Activated CD4-positive, alpha-beta T cell treated with anti-CD3 and anti-CD28 coated beads, Interleukin-10, Interleukin-2, amounts not matched to agents 100 ng/mL and 50 ng/mL, durations not matched to agents 16 hours and 8 hours (primary cell): ENCODE measurements around the gene MESD.
"Not testable (repeated sequence)": the region's sequence is repeated elsewhere in the genome, so short reads cannot be mapped to it uniquely, and the experiment has no call there.

Experiments
- DNase-seq: peaks from one replicate; pipeline ENCODE4 v3.0.0-alpha.2; 2020

The MESD gene

DNA sequence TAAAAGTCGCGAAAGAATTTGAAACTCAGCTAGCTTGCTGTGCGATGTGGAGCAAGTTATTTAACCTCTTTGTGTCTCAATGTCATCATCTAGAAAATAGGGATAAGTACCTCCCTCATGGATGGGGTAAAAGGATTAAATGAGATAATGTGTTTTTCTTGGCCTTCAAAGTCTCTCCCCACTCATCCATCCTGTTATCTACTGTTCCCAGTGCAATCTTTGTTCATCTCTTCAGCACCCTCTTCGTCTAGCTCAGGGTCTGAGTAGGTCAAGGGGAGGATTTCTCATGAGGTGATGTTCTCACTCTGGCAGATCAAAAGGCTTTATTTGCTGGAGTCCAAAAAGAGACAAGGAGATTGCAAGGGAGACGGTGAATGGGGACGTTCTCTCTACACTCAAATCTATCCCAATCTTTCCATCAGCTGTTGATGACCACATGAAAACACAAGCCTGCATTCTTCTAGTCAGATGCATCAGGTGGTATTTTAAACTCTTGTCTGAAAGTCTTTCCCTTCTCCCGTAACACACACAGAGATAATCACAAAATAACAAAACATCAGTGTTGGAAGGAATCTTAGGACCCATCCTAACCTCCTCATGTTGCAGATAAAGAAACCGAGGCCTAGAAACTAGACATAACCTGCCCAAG, 1.3 kb downstream of the MESD start:
- peak; percentile 18 for DNase-seq

DNA sequence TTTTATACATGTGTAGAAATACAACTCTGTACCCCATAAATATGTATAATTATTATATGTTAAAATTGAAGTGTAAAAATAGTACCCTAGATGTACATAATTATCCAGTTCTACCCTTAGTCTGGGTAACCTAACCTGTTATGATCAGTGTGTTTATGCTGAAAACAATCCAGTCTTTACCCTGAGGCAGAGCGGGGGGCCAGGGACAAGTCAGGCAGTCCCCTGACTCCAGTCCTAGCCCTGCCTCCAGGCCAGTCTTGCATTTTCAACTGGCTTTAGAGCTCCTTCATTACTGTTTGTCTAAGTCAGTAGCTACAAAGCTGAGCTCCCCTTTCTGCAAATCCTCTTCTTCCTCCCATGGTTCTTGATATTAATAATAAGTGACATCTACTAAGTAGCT, 3.1 kb downstream of the MESD start:
- DNase-seq: no peak

DNA sequence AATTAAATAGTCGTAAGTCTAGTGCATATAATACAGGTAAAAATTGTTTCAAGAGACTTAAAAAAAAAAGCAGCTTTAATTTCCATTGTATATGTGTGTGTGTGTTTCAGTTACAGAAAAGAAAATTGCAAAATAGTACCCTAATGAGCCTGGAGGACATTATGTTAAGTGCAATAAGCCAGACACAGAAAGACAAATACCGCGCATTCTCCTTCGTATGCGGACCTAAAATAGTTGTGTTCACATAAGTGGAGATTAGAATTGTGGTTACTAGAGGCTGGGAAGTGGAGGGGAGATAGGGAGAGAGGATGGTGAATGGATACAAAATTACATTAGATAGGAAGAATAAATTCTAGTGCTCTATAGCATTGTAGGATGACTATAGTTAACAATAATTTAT, 3.6 kb downstream of the MESD start:
- no peak for DNase-seq

DNA sequence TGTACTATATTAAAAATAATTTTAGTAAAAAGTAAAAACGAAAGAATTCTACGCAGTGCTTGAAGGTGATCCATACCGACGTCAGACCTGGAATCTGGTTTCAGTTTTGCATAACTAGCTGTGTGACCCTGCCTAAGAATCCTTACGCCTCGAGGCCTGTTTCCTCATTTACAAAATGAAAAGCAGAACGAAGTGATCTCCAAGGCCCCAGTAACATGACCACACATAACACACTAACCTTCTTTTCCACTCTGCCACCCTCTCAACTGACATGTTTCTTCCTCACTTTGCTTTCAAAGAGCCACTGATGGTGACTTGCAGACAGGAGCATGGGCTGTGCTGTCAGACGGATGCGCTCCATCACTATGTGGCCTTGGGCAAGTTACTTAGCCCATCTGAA, 4.8 kb downstream of the MESD start:
- DNase-seq: no peak

DNA sequence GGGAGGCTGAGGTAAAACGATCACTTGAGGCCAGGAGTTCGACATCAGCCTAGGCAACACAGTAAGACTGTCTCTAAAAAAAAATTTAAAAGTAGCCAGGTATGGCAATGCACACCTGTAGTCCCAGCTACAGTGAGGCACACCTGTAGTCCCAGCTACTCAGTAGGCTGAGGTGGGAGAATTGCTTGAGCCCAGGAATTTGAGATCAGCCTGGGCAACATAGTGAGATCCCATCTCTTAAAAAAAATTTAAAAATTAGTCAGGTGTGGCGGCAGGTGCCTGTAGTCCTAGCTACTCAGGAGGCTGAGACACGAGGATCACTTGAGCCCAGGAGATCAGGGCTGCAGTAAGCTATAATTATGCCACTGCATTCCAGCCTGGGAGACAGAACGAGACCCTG, 6.8 kb downstream of the MESD start:
- DNase-seq: no peak

DNA sequence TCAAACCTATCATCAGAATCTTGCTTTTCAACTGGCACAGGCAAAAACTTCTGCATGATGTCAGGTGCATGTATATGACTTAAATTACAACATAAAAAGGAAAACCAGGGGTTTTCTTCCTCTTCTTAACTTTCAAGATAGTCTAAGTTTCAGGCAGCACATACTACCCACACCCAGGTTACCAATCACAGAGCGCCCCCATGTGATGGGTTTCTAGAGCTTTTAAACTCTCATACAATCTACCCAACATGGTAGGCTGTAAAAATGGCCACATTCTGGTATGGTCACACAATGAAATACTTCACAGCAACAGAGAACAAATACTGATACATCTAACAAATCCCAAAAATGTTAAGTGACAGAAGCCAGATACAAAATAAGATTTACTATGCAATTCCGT, 7.4 kb downstream of the MESD start:
- peak; percentile 25 for DNase-seq

DNA sequence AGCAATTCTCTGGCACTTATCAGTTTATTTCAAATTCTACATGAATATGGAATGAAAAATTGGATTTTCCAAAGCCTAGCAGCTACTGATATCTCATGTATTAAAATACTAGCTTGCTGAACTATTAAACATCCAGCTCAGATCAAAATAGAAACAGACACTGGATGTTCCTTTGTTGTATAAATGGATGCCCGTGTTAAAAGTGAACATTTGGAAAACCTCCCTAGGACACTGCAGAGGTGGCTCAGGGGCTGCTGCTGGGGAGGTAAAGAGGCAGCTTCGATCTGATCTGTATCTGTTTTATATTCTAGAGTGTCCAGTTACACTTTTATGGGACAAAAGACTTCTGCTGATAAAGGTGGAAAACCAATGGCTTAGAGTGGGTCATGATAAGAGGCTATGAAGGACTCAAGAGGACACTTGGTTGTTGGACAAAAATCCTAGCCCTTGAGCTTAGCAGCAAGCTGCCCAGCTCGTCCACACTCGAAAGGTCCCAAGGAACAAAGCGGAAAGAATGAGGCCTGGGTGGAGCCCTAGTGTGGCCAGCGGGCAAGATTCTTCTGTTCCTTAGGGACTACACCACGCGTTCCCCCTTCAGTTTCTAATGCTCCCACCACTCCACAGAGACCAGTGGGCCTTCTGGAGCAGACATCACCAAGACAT, 9.9 kb downstream of the MESD start:
- DNase-seq: no peak

DNA sequence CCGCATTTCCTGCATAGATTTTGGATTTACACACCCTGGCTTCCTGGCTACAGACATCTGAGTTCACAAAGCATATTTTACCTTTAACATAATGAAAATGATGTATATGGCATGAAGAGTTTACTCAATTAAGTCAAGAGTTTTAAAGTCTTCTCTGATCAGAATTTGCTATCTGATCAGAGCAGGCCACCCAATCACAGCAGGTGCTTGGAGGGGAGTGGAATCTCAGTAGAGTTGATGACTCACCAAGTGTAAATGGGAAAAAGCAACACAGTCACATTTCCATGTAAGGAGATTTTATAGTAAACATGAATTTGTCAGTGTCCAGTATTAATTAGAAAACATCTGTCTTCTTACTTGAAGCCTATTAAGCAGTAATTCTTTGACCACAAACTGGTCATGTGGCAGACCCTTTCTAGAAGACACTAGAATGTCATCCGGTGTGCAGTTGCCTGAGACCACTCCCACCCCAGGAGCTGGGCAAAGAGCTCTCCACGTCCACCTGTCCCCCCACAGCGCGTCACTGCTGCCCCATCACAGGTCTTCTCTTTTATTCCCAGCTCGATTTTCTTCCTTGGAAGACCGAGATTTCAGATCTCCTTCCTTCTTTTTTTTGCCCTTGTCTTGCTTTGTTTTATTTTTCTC, 10.8 kb downstream of the MESD start:
- no peak for DNase-seq

DNA sequence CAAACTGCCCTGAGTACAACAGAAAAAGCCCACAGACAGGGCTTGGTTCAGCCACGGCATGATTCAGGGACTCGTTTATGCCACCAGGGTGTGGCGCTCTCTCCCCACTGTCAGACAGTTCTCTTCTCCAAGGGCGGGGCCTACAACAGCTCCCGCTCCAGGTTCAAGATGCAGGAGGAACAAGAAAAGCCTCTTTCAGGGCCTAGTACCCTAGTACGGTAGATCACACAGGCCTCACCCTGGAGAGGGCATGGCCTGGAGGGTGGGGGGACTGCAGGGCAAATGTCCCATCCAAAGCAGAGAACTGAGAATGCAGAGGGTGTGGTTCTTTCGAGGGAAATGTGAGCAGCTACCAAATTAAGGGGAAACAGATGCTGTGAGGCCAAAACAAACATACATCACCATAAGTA, 12.0 kb downstream of the MESD start:
- DNase-seq: peak; percentile 49

DNA sequence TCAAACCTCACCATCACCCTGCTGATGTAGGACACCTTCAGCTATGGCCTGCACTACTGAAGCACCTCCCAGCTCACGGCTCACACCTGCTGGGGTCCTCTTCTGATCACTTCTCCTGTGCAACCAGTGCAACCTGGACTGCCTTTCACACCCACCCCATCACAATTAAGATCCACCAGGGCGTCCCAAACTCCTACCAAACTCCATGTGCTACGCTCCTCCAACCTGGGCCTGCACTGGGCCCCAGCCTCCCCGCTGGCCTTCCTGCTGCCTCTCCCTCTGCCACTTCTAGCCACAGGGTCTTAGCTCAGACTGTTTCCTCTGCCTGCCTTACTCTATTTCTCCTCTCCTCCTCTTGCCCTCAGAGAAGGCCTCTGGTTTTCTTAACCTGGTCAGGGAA, 12.8 kb downstream of the MESD start:
- no peak for DNase-seq

DNA sequence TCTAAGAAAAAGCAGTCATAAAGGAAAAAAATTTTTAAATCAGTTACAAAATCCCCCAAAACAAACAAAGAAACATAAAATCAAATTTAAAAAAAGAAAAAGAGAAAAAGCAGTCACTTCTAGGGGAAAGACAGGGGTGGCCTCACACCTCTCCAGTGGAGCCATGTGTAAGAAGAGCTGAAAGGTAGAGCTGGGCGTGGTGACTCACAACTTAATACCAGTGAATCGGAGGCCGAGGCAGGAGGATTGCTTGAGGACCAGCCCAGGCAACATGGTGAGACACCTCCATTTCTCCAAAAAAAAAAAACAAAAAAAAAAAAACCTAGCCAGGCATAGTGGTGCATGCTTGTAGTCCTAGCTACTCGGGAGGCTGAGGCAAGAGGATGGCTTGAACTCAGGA, 14.7 kb downstream of the MESD start:
- no peak for DNase-seq

DNA sequence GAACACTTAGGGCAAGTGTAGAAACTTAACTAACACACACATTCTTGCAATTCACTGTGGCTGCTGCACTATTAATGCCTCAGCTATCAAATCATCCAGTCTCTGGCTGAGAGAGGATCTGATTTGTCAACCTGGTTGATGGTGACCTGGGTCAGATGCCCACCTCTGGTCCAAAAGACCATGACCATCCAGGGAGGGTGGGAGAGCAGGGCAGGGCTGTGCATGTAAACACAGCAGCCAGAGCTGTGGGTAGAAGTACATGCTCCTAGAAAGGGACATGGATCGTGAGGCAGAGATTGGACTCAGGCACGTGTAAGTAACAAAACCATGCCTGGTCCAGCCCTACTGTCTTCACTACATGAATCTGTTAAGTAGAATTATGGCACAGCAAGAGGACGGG, 17.3 kb downstream of the MESD start:
- no peak for DNase-seq

DNA sequence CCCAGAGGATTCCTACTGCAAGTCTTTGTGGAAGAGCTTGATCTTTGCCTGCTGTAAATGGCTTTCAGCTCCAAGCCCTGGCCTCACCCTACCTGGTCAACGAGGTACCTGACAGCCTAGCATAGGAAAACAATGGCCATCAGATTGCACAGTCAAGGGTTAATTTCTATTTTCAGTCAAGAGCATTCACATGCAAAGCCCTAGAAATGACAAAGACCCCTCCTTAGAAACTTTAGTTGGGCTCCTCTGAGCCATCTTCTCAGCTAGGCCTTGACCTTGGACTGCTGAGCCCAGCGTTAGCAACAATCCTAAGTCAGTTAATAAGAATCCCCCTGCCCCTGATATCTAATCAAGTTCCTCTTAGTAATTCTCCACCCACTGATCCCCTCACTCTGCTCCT, 18.5 kb downstream of the MESD start:
- no peak for DNase-seq

DNA sequence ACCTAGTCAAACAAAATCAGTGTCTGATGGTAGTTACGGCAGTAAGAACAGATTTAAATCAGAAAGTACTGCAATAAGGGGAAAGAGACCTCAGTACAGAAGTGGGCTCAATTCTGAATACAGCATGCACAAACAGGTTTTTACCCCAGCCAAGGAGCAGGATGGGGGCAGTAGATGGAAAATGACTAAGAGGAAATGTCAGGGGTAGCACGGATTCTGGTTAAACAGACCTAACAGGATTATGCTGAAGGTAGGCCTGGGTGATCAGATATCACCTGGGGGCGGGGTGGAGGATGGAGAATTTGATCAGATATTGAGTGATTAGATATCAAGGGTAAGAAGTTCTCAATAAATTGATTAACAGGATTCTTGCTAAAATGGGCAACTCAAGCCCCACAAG, 19.0 kb downstream of the MESD start:
- DNase-seq: no peak

DNA sequence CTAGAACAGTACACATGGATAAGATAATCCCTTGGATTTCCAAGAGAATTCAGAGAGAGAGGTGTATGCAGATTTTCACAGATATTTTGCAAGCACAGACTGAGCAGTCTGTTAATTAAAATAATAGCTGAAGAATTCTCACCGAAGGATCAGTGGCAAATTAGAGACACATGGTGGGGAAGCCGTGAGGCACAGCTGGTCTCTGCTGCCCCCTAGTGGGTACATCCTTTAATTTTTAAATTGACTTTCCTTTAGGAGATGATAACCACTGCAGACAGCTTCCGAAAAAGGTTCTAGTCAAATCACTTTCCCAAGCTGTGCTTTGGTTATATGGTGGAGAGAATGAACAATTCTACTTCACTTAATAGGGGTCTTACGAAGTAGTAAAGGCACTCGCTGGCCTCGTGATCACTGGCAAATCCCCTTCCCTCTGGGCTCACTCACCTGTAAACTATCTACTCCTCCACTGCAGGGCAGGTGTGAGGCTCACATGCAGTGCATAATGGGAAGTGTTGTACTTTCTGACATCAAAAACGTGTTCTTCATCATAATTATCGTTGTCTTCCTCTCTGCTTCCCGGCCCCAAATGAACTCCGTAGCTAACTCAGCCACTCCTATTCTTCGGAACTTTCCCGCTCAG, 19.5 kb downstream of the MESD start:
- DNase-seq: peak; percentile 75

DNA sequence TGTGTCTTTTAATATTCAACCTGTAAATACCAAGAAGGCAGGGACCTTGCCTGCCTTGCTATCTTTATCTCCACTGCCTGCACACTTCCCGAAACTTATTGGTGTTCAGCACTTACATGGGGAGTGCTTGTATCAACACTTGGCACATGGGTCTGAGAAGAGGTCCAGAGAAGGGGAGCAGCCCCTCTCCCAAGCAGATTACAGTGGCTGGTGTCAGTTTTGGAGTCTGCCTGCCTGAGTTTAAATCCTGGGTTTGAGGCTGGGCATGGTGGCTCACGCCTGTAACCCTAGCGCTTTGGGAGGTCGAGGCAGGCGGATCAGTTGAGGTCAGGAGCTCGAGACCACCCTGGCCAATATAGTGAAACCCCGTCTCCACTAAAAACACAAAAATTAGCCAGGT, 20.3 kb downstream of the MESD start:
- no peak for DNase-seq

DNA sequence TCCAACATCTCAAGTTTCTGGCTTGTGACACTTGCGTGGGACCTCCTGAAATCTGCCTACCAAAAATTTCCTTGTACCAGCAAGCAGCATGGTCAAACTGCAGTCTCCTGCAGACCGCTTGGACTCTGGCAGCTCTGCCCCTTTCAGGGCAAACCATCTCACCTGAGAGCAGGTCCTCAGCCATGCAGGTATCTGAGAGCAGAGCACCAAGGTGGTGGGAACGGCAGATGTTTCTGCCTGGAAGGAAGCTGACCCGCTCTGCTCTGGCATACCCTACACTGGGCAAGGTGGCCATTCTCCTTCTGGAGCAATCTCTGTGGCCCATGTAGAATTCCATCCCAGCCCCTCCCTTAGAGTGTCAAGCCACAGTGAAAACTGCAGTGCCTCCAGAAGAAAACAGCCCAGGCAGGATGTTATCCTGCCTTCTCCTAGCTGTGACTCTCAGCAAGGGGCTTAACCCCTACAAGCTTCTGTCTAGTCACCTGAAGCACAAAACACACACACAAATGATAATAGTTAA, 21.6 kb downstream of the MESD start:
- DNase-seq: no peak

DNA sequence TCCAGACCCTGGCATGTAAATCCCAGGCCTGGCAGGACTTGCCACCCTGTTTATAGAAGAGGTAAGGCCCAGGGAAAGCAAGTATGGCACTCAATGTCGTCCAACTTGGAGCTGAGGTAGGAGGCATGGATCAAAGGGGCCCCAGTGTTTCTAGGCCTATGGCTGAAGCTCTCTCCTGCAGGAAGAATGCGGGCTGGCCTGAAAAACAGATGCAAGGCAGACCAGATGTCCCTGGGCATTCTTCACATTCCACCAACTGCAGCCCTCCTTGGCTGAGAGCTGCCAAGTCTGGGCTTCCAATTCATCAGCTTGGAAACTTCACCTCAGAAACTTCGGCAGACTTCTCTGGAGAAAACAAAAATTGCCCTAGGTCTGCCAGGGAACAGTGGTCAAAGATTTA, 22.2 kb downstream of the MESD start:
- DNase-seq: no peak

DNA sequence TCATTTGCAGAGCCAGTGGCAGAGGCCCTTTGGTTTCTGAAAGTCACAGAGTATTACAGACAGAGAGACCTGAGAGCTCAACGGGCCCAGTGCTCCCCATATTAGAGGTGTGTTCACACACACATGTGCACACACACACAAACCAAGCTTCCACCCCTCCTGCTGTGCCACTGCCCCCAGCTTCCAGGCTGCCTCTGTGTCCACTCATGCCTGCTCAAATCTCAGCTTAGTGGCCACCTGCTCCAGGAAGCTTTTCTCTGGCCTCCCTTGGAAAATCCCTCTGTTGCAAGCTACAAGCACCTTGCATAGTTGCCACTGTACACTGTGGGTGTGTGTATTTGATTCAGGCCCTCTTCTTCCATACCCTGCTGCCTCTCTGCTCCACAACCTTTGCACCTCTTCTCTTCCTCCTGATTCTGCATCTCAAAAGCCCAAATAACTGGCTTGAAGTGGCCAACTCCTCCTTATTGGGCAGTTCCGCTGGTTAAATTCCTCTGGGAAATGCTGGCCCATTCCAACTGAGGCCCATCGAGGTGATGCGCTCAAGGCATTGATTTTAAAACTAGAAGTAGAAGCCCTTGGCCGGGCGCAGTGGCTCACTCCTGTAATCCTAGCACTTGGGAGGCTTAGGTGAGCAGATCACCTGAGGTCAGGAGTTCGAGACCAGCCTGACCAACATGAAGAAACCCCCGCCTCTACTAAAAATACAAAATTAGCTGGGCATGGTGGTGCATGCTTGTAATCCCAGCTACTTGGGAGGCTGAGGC, 23.0 kb downstream of the MESD start:
- DNase-seq: no peak

DNA sequence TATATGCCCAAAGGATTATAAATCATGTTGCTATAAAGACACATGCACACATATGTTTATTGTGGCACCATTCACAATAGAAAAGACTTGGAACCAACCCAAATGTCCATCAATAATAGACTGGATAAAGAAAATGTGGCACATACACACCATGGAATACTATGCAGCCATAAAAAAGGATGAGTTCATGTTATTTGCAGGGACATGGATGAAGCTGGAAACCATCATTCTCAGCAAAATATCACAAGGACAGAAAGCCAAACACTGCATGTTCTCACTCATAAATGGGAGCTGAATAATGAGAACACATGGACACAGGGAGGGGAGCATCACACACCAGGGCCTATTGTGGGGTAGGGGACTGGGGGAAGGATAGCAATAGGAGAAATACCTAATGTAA, 24.2 kb downstream of the MESD start:
- not testable (repeated sequence) for DNase-seq

DNA sequence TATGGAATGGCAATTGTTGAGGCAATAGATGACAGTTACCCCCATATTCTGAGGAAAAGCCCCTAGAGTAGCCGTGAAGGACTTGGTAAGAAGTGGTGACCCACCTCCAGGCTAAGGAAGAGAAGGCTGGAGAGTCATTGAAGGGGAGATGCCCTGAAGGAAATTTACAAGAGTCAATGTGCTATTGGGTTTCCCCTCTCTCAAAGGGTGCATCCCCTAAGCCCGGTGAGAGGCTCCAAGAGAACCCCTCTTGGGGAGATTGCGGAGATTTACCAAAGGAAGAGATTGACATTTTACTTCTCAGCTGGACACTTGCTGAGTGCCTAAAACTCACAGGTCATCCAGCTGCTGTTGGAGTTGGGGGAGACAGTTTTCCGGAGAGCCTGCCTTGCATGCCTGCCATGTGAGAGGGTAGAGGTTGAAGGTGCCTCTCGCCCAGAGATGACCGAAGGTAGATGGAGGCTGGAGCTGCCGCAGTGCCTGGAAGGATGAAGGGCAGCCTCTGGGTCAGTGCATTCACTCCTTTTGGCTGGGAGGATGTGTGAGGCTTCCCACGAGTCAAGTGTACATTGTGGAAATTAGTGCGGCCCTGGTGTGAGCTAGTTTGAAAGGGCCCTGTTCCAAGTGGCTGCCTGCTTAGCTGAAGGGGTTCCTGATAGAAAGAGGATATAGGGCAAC, 30.7 kb downstream of the MESD start:
- no peak for DNase-seq

DNA sequence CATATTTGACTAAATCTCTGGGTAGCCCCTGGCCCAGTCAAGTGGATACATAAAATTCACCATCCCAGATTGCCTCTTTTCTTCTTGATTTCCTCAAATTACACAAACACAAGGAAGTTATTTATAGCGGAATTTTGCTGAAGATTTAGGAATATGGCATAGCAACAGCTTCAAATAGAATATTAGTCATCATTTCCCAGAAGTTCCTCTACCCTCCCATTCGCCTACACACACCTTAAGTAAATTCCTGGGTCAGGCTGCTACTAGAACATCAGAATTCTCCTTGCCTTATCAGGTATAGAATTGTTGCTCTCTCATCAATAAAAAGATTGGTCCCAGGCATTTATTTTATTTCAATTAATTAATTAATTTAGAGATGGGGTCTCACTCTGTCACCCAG, 31.6 kb downstream of the MESD start:
- DNase-seq: no peak

DNA sequence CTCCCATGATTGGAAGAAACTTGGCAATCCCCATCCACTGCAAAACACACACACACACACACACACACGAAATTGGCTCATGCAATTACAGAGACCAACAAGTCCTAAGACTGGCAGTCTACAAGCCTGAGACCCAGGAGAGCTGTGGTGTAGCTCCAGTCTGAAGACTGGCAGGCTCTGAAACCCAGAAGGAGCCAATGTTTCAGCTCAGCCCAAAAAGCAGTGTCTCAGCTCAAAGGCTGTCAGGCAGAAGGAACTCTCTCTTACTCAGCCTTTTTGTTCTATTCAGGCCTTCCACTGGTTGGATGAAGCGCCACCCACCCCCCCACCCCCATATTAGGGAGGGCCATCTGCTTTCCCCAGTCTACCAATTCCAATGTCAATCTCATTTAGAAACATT, 32.1 kb downstream of the MESD start:
- DNase-seq: no peak
